GM13976 (cell line): Measurements from ENCODE around the gene PDK2.

Experiments used
- DNase-seq: peaks from one replicate; pipeline ENCODE4 v3.0.0; 2012; ENCODE audit warnings: low spot score
- in situ Hi-C: fragments of 300-500 bp; cut with MboI; formaldehyde crosslinking; loops from one replicate; pipeline ENCODE4 v1.12.0; 2022; ENCODE audit warnings: low sequenced_read_pairs, mixed read lengths, inconsistent platforms; ENCODE audit not compliant: unreplicated experiment
- TF ChIP-seq, protein P1 (sequence below): IDR thresholded peaks from 2 replicates; pipeline ENCODE4 v1.5.1; 2012; ENCODE audit warnings: borderline replicate concordance, mild to moderate bottlenecking; ENCODE audit not compliant: insufficient read depth; ENCODE audit errors: extremely low read depth, missing control alignments, control extremely low read depth

Gene PDK2

DNA sequence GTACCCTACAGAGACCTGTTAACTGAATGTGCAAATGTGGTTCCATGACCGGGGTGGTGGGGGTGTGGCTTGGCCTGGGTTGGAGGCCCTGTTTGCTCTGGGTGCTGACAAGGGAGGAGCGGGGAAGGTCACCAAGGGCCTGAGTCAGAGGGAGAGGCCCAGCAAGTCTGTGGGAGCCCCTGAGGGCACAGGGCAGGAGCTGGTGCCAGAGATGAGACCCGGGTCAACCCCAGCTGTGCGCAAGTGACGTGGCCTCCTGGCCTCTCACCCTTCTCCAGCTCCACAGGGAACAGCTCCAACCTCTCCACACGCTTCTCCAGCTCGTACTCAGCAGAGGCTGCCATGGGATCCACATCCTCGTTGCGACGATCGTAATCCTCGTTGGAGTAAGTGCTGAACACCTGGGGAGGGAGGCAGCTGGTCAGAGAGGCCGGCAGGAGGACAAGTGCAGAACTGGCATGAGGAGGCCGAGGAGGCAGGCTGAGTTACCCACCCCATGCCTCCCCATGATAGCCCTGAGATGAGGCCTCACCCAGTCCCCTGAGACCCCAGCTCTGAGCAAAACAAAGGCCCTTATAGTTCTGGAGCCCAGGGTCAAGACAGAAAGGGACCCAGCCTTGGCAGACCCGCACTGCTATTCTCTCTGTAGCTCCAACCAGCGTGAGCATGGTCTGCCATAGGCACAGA, 49.8 kb downstream of the PDK2 start:
- TF ChIP-seq, protein P1, sequence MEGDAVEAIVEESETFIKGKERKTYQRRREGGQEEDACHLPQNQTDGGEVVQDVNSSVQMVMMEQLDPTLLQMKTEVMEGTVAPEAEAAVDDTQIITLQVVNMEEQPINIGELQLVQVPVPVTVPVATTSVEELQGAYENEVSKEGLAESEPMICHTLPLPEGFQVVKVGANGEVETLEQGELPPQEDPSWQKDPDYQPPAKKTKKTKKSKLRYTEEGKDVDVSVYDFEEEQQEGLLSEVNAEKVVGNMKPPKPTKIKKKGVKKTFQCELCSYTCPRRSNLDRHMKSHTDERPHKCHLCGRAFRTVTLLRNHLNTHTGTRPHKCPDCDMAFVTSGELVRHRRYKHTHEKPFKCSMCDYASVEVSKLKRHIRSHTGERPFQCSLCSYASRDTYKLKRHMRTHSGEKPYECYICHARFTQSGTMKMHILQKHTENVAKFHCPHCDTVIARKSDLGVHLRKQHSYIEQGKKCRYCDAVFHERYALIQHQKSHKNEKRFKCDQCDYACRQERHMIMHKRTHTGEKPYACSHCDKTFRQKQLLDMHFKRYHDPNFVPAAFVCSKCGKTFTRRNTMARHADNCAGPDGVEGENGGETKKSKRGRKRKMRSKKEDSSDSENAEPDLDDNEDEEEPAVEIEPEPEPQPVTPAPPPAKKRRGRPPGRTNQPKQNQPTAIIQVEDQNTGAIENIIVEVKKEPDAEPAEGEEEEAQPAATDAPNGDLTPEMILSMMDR, result no peak
- in situ Hi-C loops, result no loop called here
- no peak for DNase-seq

DNA sequence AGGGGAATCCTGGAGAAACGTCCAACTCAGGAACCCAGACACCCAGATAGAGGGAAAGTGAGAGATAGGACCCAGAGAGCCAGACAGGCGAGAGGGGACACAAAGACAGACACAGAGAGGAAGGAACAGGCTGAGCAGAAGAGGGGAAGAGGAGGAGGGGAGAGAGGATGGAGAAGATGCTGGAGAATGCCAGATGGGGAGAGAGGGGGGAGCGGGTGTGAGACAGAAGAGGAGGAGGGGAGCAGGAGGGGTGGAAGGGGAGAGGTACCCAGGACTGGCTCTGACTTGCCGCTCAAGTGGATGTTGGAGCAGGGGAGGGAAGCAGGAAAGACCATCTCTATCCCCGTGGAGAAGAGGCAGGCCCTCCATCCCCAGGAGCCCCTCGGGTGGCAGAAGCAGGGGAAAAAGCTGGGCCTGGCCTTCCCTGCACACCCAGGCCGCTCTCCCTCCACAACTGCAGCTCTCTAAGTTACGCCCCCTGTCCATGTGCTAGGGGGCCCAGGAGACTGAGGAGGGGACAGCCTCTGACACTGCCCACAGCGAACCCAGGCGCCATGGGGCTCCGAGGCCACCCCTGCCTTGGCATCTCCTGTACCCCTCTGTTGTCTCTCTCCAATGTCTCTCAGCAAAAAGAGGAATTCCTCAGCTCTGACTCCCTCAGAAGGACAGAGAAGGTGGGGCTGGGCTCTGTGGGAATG, 50.5 kb downstream of the PDK2 start:
- TF ChIP-seq, protein P1, result no peak
- no peak for DNase-seq
- in situ Hi-C loops, result no loop called here

GRCh38 chr17:50146230-50146926, 51.2 kb downstream of the PDK2 start:
- no peak for DNase-seq
- in situ Hi-C loops, result no loop called here
- TF ChIP-seq, protein P1, result no peak

- in situ Hi-C loops, result no loop called here
- DNase-seq, result peak; percentile 62
- TF ChIP-seq, protein P1, result no peak
Measured at GRCh38 chr17:50146927-50147665, 51.9 kb downstream of the PDK2 start.

- DNase-seq, result no peak
- in situ Hi-C loops, result no loop called here
- TF ChIP-seq, protein P1, result no peak
Measured at GRCh38 chr17:50147841-50148225, 52.7 kb downstream of the PDK2 start.
